Heart right ventricle (tissue), 16 donors: ENCODE data around the gene TSKS. TPM values are rescaled to one million over a fixed set of nuclear protein-coding genes. Genes with fewer than 3 reads are reported as not detected.

Source experiments
- ATAC-seq, 8 donors: fragments of 200-7000 bp; cut with Tn5 transposase; one replicate each; pipeline ENCODE4 v1.9.1; 2020; ENCODE audit warnings: mild to moderate bottlenecking in 8 of 8, moderate library complexity in 8 of 8, moderate number of reproducible peaks in 1 of 8
- DNase-seq, 2 donors: peaks; one replicate each; pipeline ENCODE4 v3.0.0-alpha.2; 2020
- H3K27ac ChIP-seq, 10 donors: fragments of 200-600 bp; sonication (generic) in 2 of 10; one replicate each; pipeline versions ENCODE4 v1.5.0 to v1.8.0; 2020 to 2022; ENCODE audit warnings: mild to moderate bottlenecking in 3 of 10
- H3K27me3 ChIP-seq, 7 donors: fragments of 200-600 bp; one replicate each; pipeline ENCODE4 v1.8.0; 2021 to 2022; ENCODE audit warnings: mild to moderate bottlenecking in 2 of 7
- H3K36me3 ChIP-seq, 9 donors: fragments of 200-600 bp; sonication (generic) in 1 of 9; one replicate each; pipeline versions ENCODE4 v1.5.0 to v1.8.0; 2020 to 2022; ENCODE audit warnings: mild to moderate bottlenecking in 2 of 9
- H3K4me1 ChIP-seq, 9 donors: fragments of 200-600 bp; sonication (generic) in 1 of 9; one replicate each; pipeline versions ENCODE4 v1.5.0 to v1.8.0; 2020 to 2022; ENCODE audit warnings: mild to moderate bottlenecking in 4 of 9
- H3K4me3 ChIP-seq, 10 donors: fragments of 200-600 bp; sonication (generic) in 2 of 10; one replicate each; pipeline versions ENCODE4 v1.5.0 to v1.8.0; 2020 to 2022; ENCODE audit warnings: mild to moderate bottlenecking in 7 of 10, moderate library complexity in 2 of 10
- H3K9me3 ChIP-seq, 11 donors: fragments of 200-600 bp in 10 of 11; sonication (generic) in 2 of 11; one replicate each; pipeline versions ENCODE4 v1.5.0 to v1.8.0; 2013 to 2022; ENCODE audit warnings: mild to moderate bottlenecking in 2 of 11, control low read depth in 1 of 11, moderate library complexity in 1 of 11
- CTCF ChIP-seq, 9 donors: fragments of 200-600 bp; sonication (generic) in 2 of 9; IDR thresholded peaks; one replicate each; pipeline versions ENCODE4 v1.5.0 to v1.8.0; 2021 to 2022; ENCODE audit warnings: antibody characterized with exemption in 9 of 9, mild to moderate bottlenecking in 5 of 9, moderate library complexity in 1 of 9
- WGBS, 2 donors: extraction: QIAGEN DNeasy Blood & Tissue Kit; methylation state at CpG; one replicate each; pipeline ENCODE4 v1.1.7; 2013; ENCODE audit warnings: inconsistent platforms in 1 of 2; 5-methylcytosine and 5-hydroxymethylcytosine counted together
- intact Hi-C, 10 donors: fragments of 100-400 bp; cut with DNase I; formaldehyde crosslinking; loops; one replicate each; pipeline versions ENCODE4 v1.11.1 to v1.14.2; 2022
- polyA plus RNA-seq, 2 donors: library from polyadenylated mRNA; stranded (reverse); fragments of 200-250 nt; gene quantifications; one replicate each; pipeline ENCODE4 v1.2.3, GENCODE V29; 2013
- total RNA-seq, 10 donors: library from RNA; stranded (reverse); fragmentation: NEBNext Ultra II Directional in 3 of 10; extraction: Animal tissue kit (Norgen Biotek cat#: 25700) in 3 of 10; gene quantifications; one replicate each; pipeline versions ENCODE4 v1.2.1 to v1.2.4, GENCODE V29; 2021 to 2023
- donor health status: Arrhythmogenic right ventricular cardiomyopathy.
- donor health status: ischemic (EF 13 %, LVEDD 7.1; RV severe dilation, severe dysfunction).
- donor health status: healthy with polysubstance abuse.
- donor health status: DM: no; HTN: yes; CAD: no.
- donor health status: DM: no; HTN: no; CAD: no.
- donor health status: ischemic (EF 25% LVEDD 6.9; RV normal size, moderate dysfunction).
- donor health status: ischemic (EF 25% LVEDD 5.7; RV mildly dilated, moderate dysfunction).
- donor health status: healthy.
- donor health status: DM: yes; HTN: yes; CAD: no.
- donor health status: Ischemic cardiomyopathy.
- donor health status: ischemic (EF 35%, LVEDD 5.7; RV mildly dilated, moderate dysfunction).
- donor health status: nonischemic (EF 11% LVEDD 7.7; RV severe dilation, severe dysfunction).
- donor health status: DM: yes; HTN: yes; CAD: no.
- donor health status: PGD.
- donor health status: ischemic (EF 29% LVEDD 5.4; RV normal size, mild dysfunction).
- donor health status: nonischemic (EF 23%, LVEDD 6.1; RV moderate dilation, normal function).

Gene TSKS
- total and polyA plus RNA-seq, 12 donors, result 0.15 to 3.4 (median 0.40) TPM; not detected in 2

GRCh38 chr19:49771674-49772139 lies 8.6 kb upstream of the TSKS start:
- 86 to 89% methylated on average over 13 of the region's 13 CpGs for WGBS, 2 donors
- peaks cover 4 to 41% (median 27%) of the 10 kb centered on the region in 9 donors for H3K4me1 ChIP-seq
- no peak for TF ChIP-seq CTCF (IDR thresholded peaks at IDR 0.05)

GRCh38 chr19:49770529-49770928 lies 7.4 kb upstream of the TSKS start:
- H3K9me3 ChIP-seq, result no peaks in the 10 kb centered on the region
- TF ChIP-seq CTCF (IDR thresholded peaks at IDR 0.05), result no peak
- H3K27me3 ChIP-seq, result no peaks in the 10 kb centered on the region
- peaks cover 4 to 47% (median 33%) of the 10 kb centered on the region in 9 donors for H3K4me1 ChIP-seq
- DNase-seq (no peak), ATAC-seq (no peak)
- 79 to 84% methylated on average over 8 of the region's 8 CpGs for WGBS, 2 donors
- no peak overlapping the region for H3K4me3 ChIP-seq
- H3K27ac ChIP-seq, result no peak overlapping the region
- intact Hi-C loops, result no loop called here
- H3K36me3 ChIP-seq, result peaks cover 0 to 34% (median 0%) of the 10 kb centered on the region in 9 donors

More at GRCh38 chr19:49771674-49772139, 8.6 kb upstream of the TSKS start:
- Histone ChIP-seq H3K27me3 (no peaks in the 10 kb centered on the region), H3K27ac (no peak overlapping the region), H3K36me3 (peaks cover 0 to 44% (median 0%) of the 10 kb centered on the region in 9 donors), H3K4me3 (no peak overlapping the region), H3K9me3 (no peaks in the 10 kb centered on the region)
- intact Hi-C loops, result no loop called here
- DNase-seq, result no peak
- ATAC-seq, result no peak

- TF ChIP-seq CTCF (IDR thresholded peaks at IDR 0.05), result no peak
- no peak for ATAC-seq
- peaks cover 4 to 42% (median 34%) of the 10 kb centered on the region in 9 donors for H3K4me1 ChIP-seq
- peak overlapping the region; percentile 62 to 96 (median 84) for H3K4me3 ChIP-seq
- intact Hi-C loops, result loop anchor here in 6 of 10 donors (5.0 kb wide), 5 partner anchors 39 to 109 kb away; partner anchors contain the start of genes AKT1S1 (in 2 of the 6), TBC1D17 (in 2 of the 6), FUZ (in 1 of the 6) and PRMT1 (in 1 of the 6)
- peaks cover 0 to 19% (median 0%) of the 10 kb centered on the region in 9 donors for H3K36me3 ChIP-seq
- no peaks in the 10 kb centered on the region for H3K9me3 ChIP-seq
- H3K27me3 ChIP-seq, result no peaks in the 10 kb centered on the region
- H3K27ac ChIP-seq, result peak overlapping the region in 8 of 10 donors; percentile 85 to 93 (median 88)
- 37% methylated on average over 12 of the region's 12 CpGs for WGBS, 2 donors
- no peak for DNase-seq
Measured at GRCh38 chr19:49767967-49768581, 5.0 kb upstream of the TSKS start.

GRCh38 chr19:49767381-49767780 lies 4.3 kb upstream of the TSKS start:
- TF ChIP-seq CTCF (IDR thresholded peaks at IDR 0.05), result no peak
- Histone ChIP-seq H3K4me3 (peak overlapping the region; percentile 62 to 96 (median 84)), H3K27ac (peak overlapping the region in 9 of 10 donors; percentile 80 to 93 (median 86)), H3K36me3 (peaks cover 0 to 19% (median 0%) of the 10 kb centered on the region in 9 donors), H3K27me3 (no peaks in the 10 kb centered on the region), H3K4me1 (peaks cover 4 to 42% (median 32%) of the 10 kb centered on the region in 9 donors), H3K9me3 (no peaks in the 10 kb centered on the region)
- DNase-seq (no peak), ATAC-seq (no peak)
- intact Hi-C loops, result loop anchor here in 6 of 10 donors (5.0 kb wide), 5 partner anchors 40 to 110 kb away; partner anchors contain the start of genes AKT1S1 (in 2 of the 6), TBC1D17 (in 2 of the 6), FUZ (in 1 of the 6) and PRMT1 (in 1 of the 6)
- WGBS, 2 donors, result 0 to 1% methylated on average over 9 of the region's 9 CpGs
